GM19438 (cell line): Measurements from ENCODE around the gene SHC4.
"Not testable (repeated sequence)": the region's sequence is repeated elsewhere in the genome, so short reads cannot be mapped to it uniquely, and the experiment has no call there.

ENCODE experiments used
- ATAC-seq: cut with Tn5 transposase; IDR thresholded peaks from one replicate; pipeline ENCODE4 v1.9.1; 2021; ENCODE audit warnings: low read depth; ENCODE audit not compliant: unreplicated experiment

The SHC4 gene

DNA sequence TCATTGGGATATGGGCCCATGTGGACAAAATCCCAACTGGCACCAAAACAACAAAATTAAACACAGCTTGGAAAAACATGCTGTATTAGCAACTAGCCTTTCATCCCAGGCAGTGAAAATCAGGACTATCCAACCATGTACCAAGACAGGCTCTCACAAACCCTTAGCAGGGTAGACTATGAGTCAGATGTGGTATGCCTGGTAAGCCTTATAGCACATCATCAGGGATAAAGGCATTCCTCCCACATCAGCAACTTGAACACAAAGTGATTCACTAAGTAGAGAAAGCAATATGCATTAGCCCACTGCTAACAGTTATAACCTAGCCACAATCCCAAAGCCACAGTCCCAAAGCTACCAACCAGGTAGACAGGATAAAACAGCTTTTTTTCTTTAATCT lies 160.9 kb downstream of the SHC4 start:
- no peak for ATAC-seq

DNA sequence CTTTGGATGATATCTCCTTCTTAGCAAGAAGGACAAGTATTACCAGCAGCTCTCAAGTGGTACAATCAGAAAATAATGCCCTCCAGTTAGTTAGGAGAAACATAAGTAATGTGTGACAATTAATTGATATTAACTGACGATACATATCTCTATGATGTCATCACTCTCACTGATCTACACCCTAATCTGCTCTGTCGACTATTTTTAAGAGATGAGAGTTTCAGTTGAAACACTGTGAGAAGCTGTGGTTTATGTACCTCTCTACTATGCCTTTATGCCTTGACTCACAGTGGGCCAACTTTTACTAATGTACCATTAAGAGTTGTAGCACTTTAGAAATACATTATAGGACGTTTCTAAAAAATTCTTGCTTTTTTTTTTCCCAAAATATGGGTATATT lies 161.5 kb downstream of the SHC4 start:
- no peak for ATAC-seq

DNA sequence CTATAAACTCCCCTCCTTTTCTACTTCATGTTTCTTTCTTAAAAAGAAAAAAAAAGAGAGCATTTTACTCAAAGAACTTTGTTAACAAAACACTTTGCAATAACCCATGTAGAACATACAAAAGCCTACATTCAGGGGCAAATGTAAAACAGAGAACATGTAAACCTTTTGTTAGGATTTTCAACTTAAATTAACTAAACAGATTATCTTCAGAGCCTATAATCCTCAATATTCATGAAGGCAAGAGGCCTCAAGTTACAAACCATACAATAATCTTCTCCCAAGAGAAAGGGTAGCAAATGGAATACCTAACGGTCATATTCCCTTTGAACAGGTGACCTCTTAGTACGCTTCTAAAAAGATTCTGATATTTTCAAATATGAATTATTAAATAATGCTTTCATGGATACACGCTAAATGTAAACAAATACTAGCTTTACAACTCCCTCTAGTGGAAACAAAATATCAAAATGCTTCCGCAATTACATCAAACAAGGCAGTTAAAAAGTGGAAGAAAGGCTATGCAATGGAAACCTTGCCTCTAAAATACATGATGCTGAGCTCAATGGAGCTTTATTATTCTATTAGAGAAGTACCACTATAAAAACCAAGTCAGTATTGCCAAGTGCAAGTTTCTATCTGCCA lies 162.8 kb downstream of the SHC4 start:
- no peak for ATAC-seq

DNA sequence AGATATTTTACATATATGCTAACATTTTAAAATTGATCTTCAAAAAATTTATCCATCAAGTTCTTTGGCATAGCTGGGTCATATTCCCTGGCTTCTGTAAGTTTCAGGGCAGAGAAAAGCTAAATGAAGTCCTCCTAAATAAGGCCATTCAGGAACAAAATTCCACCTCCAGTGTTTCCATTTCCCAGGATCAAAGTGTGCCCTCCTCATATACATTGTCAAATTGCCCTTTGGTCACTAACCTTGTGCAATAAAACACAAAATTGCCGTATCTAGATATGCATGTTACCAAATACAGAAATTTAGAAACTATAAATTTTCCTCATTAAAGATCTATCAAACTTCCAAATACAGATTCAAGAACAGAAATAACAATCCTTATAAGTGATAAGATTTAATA lies 163.5 kb downstream of the SHC4 start:
- no peak for ATAC-seq

DNA sequence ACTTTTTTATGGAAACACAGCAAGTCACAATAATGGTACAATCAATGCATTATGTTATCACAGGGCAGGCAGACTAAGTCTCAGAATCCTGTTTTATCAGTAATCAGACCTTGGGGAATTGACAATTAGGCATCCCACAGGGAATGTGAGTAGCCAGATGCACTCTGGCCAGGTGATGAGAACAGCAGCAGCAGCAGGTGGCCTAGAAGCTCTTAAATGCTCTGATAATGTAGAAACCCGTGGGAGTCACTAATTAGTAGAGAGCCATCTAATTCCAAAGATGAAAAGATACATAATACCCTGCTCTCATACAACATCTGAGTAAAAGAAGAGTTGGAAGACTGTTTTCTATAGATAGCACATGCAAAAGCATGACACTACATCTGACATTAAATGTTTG lies 165.4 kb downstream of the SHC4 start:
- ATAC-seq = no peak

DNA sequence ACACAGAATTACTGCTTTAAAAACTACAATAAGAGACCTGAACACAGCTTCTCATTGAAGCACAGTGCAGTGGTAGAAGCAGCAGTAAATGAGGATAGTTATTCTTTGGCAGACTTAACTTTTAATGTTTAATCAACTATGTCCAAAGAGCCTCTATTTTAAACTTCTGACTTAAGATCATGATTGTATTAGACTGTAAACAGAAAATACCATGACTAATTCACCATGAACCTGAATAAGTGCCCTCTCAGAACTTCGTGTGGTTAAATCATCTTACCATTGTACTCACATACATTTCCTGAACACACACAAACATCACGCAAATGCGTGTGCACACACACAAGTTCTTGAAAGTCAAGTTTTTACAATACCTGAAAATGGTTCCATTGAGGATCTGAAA lies 166.8 kb downstream of the SHC4 start:
- peak; percentile 52 for ATAC-seq

DNA sequence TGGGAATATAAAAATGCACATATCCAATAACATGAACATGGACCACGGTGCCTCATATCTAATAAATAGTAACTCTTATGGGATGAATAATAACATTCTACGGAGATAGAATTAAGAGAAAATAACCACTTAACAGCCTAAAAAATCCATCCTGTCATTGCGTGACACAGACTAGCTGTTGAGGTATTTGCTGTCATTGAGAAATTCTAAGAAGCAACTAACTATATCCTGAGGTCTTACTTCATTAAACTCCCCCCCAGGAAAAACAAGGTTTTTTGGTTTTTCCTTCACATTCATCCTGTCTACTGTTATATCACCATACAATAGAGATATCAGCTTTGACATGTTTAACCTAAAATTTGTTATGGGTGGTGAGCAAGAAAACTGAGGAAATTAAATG lies 167.2 kb downstream of the SHC4 start:
- ATAC-seq = no peak

DNA sequence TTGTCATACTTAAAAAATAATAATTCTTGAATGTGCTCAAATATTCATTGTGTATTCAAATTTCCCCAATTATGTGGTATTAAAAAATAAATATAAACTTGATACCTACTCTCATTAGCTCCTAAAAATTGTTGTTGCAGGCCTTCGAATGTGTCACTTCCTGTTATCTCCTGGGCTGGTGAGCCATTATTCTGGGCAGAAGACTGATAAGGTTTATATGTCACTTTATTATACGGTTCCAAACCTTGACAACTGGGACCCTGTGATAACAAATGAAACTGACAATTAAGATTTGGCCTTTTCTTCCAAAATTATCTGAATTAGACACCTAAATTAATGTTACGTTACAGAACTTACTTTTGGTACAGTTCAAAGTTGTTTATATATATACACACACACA lies 167.8 kb downstream of the SHC4 start:
- no peak for ATAC-seq

DNA sequence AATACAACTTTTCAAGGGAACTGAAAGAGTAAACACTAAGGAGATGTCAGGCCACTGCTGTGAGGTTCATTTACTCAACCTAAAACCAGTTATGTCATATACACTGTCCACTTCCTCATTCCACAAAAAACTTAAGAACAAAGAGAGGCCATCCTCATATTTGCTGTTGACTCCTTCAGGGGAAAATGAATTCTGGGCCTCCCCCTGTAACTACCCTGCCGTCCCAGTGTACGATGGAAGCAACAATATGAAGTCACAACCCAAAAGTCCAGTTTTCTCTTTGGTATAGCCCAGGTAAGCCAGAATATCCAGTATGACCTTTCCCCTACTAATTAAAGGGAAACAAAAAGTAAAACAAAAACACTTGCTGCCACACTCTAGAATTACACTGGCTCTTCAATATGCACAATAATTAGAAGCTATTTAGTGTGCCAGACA lies 169.0 kb downstream of the SHC4 start:
- ATAC-seq = peak; percentile 76

DNA sequence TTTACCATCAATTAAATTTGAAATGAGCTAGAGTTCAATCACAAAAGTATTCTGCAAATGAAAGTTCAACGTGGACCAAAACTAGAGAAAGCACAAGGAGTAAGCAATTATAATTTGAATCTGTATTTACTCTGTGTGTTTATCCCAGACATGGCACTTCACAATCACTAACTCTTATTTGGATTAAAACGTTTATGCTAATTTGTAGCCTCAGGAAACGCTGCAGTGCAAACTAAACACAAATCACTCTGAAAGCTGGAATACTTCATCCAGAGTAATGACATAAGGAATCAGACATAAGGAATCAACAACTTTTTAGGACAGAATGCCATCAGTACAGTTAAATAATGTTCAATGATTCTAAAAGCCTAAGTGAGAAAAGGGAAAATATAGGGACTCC lies 171.3 kb downstream of the SHC4 start:
- ATAC-seq = no peak

DNA sequence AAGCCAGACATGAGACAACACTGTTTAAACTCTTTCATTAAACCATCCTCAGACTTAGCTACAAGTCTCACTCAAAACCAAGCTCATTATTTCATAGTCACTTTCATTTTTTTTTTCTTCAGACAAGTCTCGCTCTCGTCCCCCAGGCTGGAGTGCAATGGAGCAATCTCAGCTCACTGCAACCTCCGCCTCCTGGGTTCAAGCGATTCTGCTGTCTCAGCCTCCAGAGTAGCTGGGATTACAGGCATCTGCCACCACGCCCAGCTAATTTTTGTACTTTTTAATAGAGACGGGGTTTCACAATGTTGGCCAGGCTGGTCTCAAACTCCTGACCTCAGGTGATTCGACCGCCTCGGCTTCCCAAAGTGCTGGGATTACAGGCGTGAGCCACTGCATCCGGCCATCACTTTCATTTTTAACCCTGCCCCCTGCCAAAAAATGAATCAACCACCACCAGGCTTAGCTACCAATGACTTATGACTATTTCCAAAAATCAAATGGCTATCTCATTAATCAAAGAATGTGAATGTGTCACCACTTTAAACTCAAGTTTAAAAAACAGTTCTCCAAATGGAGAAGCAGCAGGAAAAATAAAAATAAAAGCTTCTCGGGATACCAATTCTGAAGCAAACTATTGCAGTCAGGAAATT lies 173.1 kb downstream of the SHC4 start:
- not testable (repeated sequence) for ATAC-seq

DNA sequence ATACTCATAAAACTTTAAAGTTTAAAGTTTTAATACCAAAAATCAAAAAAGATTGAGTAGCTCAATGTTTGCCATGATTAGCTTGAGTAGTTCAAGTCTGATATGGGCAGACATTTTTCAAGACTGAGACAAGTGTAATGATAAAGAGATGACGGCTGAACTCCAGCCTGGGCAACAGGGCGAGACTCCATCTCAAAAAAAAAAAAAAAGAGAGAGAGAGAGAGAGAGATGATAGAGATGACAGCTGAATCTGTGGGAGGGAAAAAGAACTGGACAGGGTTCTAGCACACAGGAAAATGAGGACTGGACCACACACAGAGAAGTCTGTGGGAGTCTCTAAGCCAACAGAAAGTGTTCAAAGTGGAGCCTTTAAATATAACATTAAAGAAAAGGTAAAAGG lies 178.0 kb downstream of the SHC4 start:
- no peak for ATAC-seq

DNA sequence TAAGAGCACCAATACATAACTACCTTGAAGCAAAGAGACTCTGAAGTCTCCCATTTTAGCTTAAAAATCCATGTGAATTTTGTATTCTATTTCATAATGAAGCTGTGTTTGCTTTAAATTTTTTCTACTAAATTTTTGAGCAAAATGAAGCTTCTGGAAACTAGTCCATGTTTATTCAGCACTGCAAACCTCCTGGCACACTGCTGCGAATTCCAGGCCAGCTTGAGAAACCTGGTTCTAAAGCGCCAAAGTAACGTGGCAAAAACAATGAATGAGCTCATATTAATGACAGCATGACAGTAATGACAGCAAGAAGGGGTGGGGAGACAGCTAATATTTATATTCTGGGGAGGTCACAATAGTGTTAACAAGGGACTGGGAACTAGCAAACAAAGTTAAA lies 178.5 kb downstream of the SHC4 start:
- ATAC-seq = no peak

DNA sequence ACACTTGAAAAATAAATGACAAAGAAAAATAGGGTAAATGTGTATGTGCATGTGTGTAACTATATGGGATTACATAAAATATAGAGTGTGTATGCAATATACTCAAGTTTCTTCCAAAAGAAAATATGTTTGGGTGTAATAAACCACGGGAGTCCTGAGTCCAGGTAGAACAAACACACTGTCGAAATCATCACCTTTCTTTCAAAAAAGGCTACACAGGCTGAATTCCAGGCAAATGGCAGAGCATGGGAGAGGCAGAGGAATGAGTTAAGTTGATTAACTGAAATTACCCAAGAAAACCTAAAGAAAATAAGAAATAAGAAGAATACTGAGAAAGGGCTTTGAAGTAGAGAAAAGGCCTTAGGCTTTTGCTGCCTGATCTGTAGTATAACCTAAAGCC lies 179.0 kb downstream of the SHC4 start:
- ATAC-seq = no peak

DNA sequence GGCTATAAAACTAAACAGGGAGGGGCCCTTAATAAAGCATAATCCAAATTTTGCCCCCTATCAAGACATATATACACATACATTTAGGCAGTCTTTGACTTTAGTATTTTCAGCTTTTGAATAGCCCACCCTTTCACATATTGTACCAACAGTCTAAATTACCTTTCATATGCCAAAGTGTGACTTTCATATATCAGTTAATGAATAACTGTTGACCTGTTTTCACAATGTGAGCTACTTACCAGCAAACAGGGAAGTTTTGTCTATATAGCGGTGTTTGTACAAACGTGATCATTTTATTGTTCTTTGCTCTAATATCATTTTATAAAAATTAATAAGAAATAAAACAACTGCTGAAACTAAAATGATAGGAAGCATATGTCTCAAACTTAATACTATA lies 180.8 kb downstream of the SHC4 start:
- no peak for ATAC-seq

DNA sequence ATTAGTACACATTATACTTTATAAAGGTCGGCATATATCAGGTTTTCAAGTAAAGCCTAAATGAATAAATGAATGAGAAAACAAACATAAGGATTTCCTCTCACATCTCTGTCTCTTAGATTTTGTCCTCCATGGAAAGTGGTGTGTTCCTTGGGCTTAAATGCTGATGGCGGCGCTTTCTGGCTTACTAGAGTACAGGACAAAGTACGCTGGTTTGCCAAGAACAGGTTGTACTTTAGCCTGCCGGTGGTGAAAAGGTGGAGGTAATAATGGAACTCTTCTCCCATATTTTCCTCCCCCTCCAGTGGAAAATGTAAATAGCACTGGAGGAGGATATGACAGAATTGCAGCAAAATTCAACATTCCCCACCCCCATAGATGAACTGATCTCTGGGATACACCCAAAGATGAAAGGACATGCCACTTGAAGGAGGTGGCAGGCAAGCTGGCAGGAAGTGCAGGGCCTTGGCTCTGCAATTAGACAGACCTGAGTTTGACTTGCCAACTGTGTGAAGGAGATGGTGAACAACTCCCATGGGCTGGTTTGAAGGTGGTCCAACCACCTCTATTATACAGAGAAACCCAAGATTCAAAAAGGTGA lies 182.1 kb downstream of the SHC4 start:
- ATAC-seq = no peak

DNA sequence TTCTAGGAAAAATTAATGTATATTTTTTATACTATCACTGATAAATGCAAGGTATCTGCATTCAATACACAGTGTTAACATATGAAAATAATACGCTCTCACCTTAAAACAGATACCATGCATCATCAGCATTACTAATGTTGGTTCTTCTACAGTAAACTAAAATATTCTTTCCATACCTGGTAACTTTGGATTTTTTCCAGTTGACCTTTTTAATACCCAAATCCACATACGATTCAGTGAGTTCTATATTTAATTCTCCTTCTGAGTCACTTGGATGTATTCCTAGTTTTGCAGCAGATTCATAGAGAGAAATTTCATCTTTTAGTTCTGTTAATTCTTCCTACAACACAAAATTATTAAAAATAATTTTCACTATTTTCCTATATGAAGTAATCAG lies 182.7 kb downstream of the SHC4 start:
- ATAC-seq = no peak

DNA sequence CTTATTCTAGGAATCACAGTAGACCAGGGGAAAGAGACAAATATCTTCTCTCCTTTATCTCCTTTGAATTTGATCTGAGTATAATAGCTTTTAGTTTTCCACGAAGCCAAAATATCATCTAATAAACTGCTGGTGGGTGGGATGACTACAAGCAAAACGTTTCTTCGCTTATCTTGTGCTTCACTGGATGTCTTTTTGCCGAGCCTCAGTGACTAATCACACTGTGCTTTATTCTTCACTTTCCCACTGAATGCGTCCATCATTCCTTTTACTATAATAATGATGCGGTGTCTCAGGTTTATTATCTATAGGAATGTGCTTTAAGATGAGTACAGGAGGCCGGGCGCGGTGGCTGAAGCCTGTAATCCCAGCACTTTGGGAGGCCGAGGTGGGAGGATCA lies 185.4 kb downstream of the SHC4 start:
- ATAC-seq = no peak

DNA sequence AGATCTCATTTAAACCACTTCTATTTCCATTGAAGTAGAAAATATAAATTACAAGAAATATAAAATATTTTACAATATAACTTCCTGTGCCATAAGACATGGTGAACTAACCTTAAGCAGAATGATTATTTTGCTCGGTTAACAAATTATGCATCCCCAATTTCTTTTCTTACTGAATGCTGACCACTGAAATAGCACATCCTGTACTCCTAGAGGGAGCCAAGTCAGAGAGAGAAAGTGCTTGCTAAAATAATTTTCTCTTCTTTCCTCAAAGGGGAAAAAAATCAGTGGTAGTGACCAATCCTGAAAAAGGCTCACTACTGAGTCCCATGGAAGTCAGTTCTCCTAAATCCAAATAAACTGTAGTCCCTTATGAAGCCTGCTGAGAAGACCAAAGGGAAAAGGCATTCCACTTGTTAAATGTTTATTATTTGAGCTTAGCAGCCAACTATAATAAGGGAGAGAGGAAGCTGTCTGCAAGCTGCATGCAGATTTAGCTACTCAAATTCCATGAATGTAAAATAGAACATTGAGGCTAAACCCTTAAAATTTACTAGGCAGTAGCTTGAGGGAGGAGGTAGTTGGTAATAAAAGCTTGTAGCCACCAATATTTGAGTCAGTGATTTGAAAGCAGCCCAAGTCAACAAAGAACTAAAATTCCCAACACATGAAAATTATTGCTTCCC lies 185.9 kb downstream of the SHC4 start:
- ATAC-seq = no peak

DNA sequence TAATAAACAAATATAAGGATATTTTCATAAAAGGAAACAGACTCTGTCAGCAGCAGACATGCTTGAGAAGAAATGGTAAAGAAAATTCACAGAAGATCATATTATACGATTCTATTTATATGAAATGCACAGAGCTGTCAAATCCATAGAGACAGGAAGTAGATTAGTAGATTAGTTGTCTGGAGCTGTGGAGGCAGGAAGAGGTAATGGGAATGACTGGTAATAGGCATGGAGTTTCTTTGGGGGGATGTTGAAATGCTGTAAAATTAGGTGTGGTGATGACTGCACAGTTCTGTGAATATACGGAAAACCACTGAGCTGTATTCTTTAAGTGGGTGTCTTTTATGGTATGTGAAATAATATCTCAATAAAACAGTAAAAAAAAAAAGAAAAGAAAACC lies 188.2 kb downstream of the SHC4 start:
- ATAC-seq = no peak

DNA sequence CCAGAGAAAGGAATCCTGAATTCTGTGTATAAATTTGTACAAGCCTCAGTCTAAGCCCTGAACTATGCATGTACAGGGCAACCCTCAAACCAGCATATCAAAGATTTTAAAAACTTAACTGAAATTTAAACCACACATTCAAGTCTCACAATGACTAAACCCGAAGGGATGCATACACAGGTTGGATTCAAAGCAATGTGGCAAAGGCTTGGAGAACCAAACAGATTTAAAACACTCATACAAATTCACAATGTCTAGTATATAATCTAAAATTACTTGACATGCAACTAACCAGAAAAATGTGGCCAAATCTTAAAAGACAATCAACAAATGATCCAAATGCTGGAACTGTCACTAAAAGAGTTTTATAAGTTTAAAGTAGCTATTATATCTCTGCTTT lies 189.2 kb downstream of the SHC4 start:
- no peak for ATAC-seq
